Natural killer cell (primary cell): ENCODE measurements around the gene CCDC127. TPM values are rescaled to one million over a fixed set of nuclear protein-coding genes. Genes with fewer than 3 reads are reported as not detected.

Experiments
- ATAC-seq, 3 donors: fragments of 150-1000 bp in 2 of 3; fragments of 200-7000 bp in 1 of 3; cut with Tn5 transposase; 1 replicate in 1 of 3; 2 replicates in 2 of 3; pipeline ENCODE4 v1.10.0; 2021; ENCODE audit warnings: mild to moderate bottlenecking in 2 of 3, moderate library complexity in 2 of 3
- DNase-seq, 2 donors: peaks; one replicate each; pipeline versions ENCODE4 v3.0.0 to v3.0.0-alpha.2; 2013 to 2021; ENCODE audit warnings: mixed read lengths in 1 of 2
- H3K27ac ChIP-seq: one replicate; pipeline ENCODE4 v1.5.1; 2013; ENCODE audit warnings: mild to moderate bottlenecking, low read length
- H3K27me3 ChIP-seq: one replicate; pipeline ENCODE4 v1.6.1; 2013; ENCODE audit warnings: low read length; ENCODE audit not compliant: control insufficient read depth, insufficient read depth
- H3K36me3 ChIP-seq: one replicate; pipeline ENCODE4 v1.6.1; 2013; ENCODE audit warnings: low read length; ENCODE audit not compliant: control insufficient read depth, insufficient read depth
- H3K4me1 ChIP-seq: one replicate; pipeline ENCODE4 v1.6.1; 2013; ENCODE audit warnings: low read length; ENCODE audit not compliant: control insufficient read depth, insufficient read depth
- H3K4me3 ChIP-seq: one replicate; pipeline ENCODE4 v1.5.1; 2013; ENCODE audit warnings: low read length
- H3K9me3 ChIP-seq: one replicate; pipeline ENCODE4 v1.6.1; 2013; ENCODE audit warnings: low read length; ENCODE audit not compliant: control insufficient read depth, insufficient read depth
- H3K27ac Mint-ChIP-seq, 2 donors: one replicate each; pipeline ENCODE4 v1.8.0; 2022; ENCODE audit warnings: mild to moderate bottlenecking in 2 of 2, mixed read lengths in 2 of 2, moderate library complexity in 1 of 2
- H3K27me3 Mint-ChIP-seq, 2 donors: one replicate each; pipeline ENCODE4 v1.8.0; 2022; ENCODE audit warnings: low read depth in 2 of 2, mixed read lengths in 2 of 2
- H3K36me3 Mint-ChIP-seq: one replicate; pipeline ENCODE4 v1.8.0; 2022; ENCODE audit warnings: mixed read lengths
- H3K4me1 Mint-ChIP-seq, 2 donors: one replicate each; pipeline ENCODE4 v1.8.0; 2022; ENCODE audit warnings: mixed read lengths in 2 of 2
- H3K4me3 Mint-ChIP-seq: one replicate; pipeline ENCODE4 v1.8.0; 2022; ENCODE audit warnings: mild to moderate bottlenecking, moderate library complexity, mixed read lengths
- H3K9me3 Mint-ChIP-seq, 2 donors: one replicate each; pipeline ENCODE4 v1.8.0; 2022; ENCODE audit warnings: mixed read lengths in 2 of 2
- CTCF ChIP-seq: fragments of 200-600 bp; IDR thresholded peaks from one replicate; pipeline ENCODE4 v1.8.0; 2022; ENCODE audit warnings: antibody characterized with exemption
- WGBS: methylation state at CpG from one replicate; pipeline ENCODE4 v1.1.7; 2013; ENCODE audit warnings: missing lambda C conversion rate; ENCODE audit not compliant: insufficient coverage; 5-methylcytosine and 5-hydroxymethylcytosine counted together
- intact Hi-C: fragments of 100-400 bp; cut with micrococcal nuclease; formaldehyde crosslinking; loops from one replicate; pipeline ENCODE4 v1.14.2; 2022
- total RNA-seq, 4 donors: library from RNA; stranded (reverse); fragments of 120-200 nt in 1 of 4; gene quantifications; one replicate each; pipeline versions ENCODE4 v1.2.3 to v1.2.4, GENCODE V29; 2013 to 2022

Gene CCDC127
- total RNA-seq, 3 donors from 2014 or later (not counting 1 experiment from before 2014, with no cell fraction given), result 4.4 to 6.2 (median 5.4) TPM

- Mint-ChIP-seq H3K27me3 (peaks cover 7 to 19% of the 10 kb centered on the region in 2 donors), H3K9me3 (no peaks in the 10 kb centered on the region), H3K36me3 (no peaks in the 10 kb centered on the region), H3K27ac (no peak overlapping the region), H3K4me3 (no peak overlapping the region), H3K4me1 (no peaks in the 10 kb centered on the region)
- H3K9me3 ChIP-seq, result no peaks in the 10 kb centered on the region
- no peaks in the 10 kb centered on the region for H3K36me3 ChIP-seq
- H3K4me3 ChIP-seq, result no peak overlapping the region
- WGBS, result 86% methylated on average over 14 of the region's 14 CpGs
- intact Hi-C loops, result no loop called here
- no peak for TF ChIP-seq CTCF
- no peak overlapping the region for H3K27ac ChIP-seq
- H3K4me1 ChIP-seq, result no peaks in the 10 kb centered on the region
- ATAC-seq, result no peak
- DNase-seq, result no peak
- no peaks in the 10 kb centered on the region for H3K27me3 ChIP-seq
Measured at GRCh38 chr5:164244-164643, 53.7 kb downstream of the CCDC127 start.

DNA sequence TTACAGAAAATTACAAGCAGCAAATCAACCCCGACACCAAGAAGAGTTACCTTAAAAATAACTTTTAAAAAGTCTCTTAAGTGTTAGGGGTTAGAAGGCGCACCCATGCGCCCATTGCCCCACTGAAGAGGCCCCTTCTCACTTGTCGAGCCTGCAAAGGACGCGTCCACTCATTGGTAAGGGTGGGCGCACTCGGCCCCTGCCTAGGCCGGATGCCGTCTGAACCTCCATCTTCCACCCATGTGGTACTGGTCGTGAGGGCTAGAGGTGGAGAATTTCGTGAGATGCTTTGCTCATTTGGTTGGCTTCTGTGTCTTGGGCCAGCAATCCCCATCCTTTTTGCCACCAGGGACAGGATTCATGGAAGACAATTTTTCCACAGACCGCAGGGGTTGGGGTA is 54.1 kb downstream of the CCDC127 start:
- Histone ChIP-seq H3K36me3 (no peaks in the 10 kb centered on the region), H3K27ac (no peak overlapping the region), H3K4me3 (no peak overlapping the region), H3K27me3 (no peaks in the 10 kb centered on the region), H3K9me3 (no peaks in the 10 kb centered on the region), H3K4me1 (no peaks in the 10 kb centered on the region)
- ATAC-seq, result no peak
- TF ChIP-seq CTCF, result no peak
- H3K27me3 Mint-ChIP-seq, result peaks cover 7 to 19% of the 10 kb centered on the region in 2 donors
- H3K27ac Mint-ChIP-seq, result no peak overlapping the region
- no peak for DNase-seq
- H3K36me3 Mint-ChIP-seq, result no peaks in the 10 kb centered on the region
- H3K9me3 Mint-ChIP-seq, result no peaks in the 10 kb centered on the region
- no peaks in the 10 kb centered on the region for H3K4me1 Mint-ChIP-seq
- WGBS, result 98% methylated on average over 12 of the region's 13 CpGs
- intact Hi-C loops, result no loop called here
- no peak overlapping the region for H3K4me3 Mint-ChIP-seq

- Histone ChIP-seq H3K27me3 (no peaks in the 10 kb centered on the region), H3K27ac (no peak overlapping the region), H3K9me3 (no peaks in the 10 kb centered on the region), H3K4me3 (no peak overlapping the region), H3K4me1 (no peaks in the 10 kb centered on the region), H3K36me3 (no peaks in the 10 kb centered on the region)
- Mint-ChIP-seq H3K27me3 (peaks cover 7 to 19% of the 10 kb centered on the region in 2 donors), H3K36me3 (no peaks in the 10 kb centered on the region), H3K27ac (no peak overlapping the region), H3K4me1 (no peaks in the 10 kb centered on the region), H3K4me3 (no peak overlapping the region), H3K9me3 (no peaks in the 10 kb centered on the region)
- WGBS, result 95% methylated on average over 7 of the region's 7 CpGs
- DNase-seq (no peak), ATAC-seq (no peak)
- intact Hi-C loops, result no loop called here
- no peak for TF ChIP-seq CTCF
Measured at GRCh38 chr5:163338-163620, 54.7 kb downstream of the CCDC127 start.

GRCh38 chr5:162565-163337 is 55.2 kb downstream of the CCDC127 start:
- H3K9me3 ChIP-seq, result no peaks in the 10 kb centered on the region

More at GRCh38 chr5:162565-163337, 55.2 kb downstream of the CCDC127 start:
- H3K36me3 Mint-ChIP-seq, result no peaks in the 10 kb centered on the region
- no peak overlapping the region for H3K4me3 ChIP-seq
- H3K36me3 ChIP-seq, result no peaks in the 10 kb centered on the region
- H3K4me1 Mint-ChIP-seq, result no peaks in the 10 kb centered on the region
- no peak for DNase-seq
- WGBS, result 93% methylated on average over 23 of the region's 23 CpGs
- TF ChIP-seq CTCF, result no peak
- peaks cover 7 to 19% of the 10 kb centered on the region in 2 donors for H3K27me3 Mint-ChIP-seq
- peak in 1 of 3 donors; percentile 33 for ATAC-seq
- H3K4me3 Mint-ChIP-seq, result no peak overlapping the region
- H3K9me3 Mint-ChIP-seq, result no peaks in the 10 kb centered on the region
- no peak overlapping the region for H3K27ac ChIP-seq
- intact Hi-C loops, result no loop called here
- H3K4me1 ChIP-seq, result no peaks in the 10 kb centered on the region
- H3K27me3 ChIP-seq, result no peaks in the 10 kb centered on the region
- no peak overlapping the region for H3K27ac Mint-ChIP-seq
